BLaER1 (cell line): ENCODE results near the gene MASP1.

Experiments used
- H3K27ac ChIP-seq: shearing (Covaris generic); formaldehyde crosslinking; 2 replicates; pipeline ENCODE4 v1.8.1; 2022
- H3K27me3 ChIP-seq: shearing (Covaris generic); formaldehyde crosslinking; 2 replicates; pipeline ENCODE4 v1.8.1; 2022
- H3K36me3 ChIP-seq: shearing (Covaris generic); formaldehyde crosslinking; 2 replicates; pipeline ENCODE4 v1.8.1; 2022
- H3K4me1 ChIP-seq: shearing (Covaris generic); formaldehyde crosslinking; 2 replicates; pipeline ENCODE4 v1.8.1; 2022
- H3K4me2 ChIP-seq: shearing (Covaris generic); formaldehyde crosslinking; 2 replicates; pipeline ENCODE4 v1.8.1; 2022
- H3K4me3 ChIP-seq: shearing (Covaris generic); formaldehyde crosslinking; 2 replicates; pipeline ENCODE4 v1.8.1; 2022
- H3K9ac ChIP-seq: shearing (Covaris generic); formaldehyde crosslinking; 2 replicates; pipeline ENCODE4 v1.8.1; 2022
- H3K9me3 ChIP-seq: shearing (Covaris generic); formaldehyde crosslinking; 2 replicates; pipeline ENCODE4 v1.8.1; 2022
- H4K20me1 ChIP-seq: shearing (Covaris generic); formaldehyde crosslinking; 2 replicates; pipeline ENCODE4 v1.8.1; 2022
- Cebpa-rat ChIP-seq: shearing (Covaris generic); IDR thresholded peaks from 2 replicates; pipeline ENCODE4 v1.8.1; 2022

The MASP1 gene

GRCh38 chr3:187295316-187296034 is 3.9 kb upstream of the MASP1 start:
- H3K4me1 ChIP-seq: no peaks in the 10 kb centered on the region
- no peaks in the 10 kb centered on the region for H3K36me3 ChIP-seq
- no peak overlapping the region for H3K9ac ChIP-seq
- TF ChIP-seq Cebpa-rat: no peak
- H3K9me3 ChIP-seq: no peaks in the 10 kb centered on the region
- H3K4me3 ChIP-seq: no peak overlapping the region
- H3K4me2 ChIP-seq: no peak overlapping the region
- no peaks in the 10 kb centered on the region for H4K20me1 ChIP-seq
- no peaks in the 10 kb centered on the region for H3K27me3 ChIP-seq
- H3K27ac ChIP-seq: no peak overlapping the region

- no peak for TF ChIP-seq Cebpa-rat
- no peaks in the 10 kb centered on the region for H3K9me3 ChIP-seq
- no peaks in the 10 kb centered on the region for H3K36me3 ChIP-seq
- no peak overlapping the region for H3K4me3 ChIP-seq
- no peak overlapping the region for H3K4me2 ChIP-seq
- no peaks in the 10 kb centered on the region for H4K20me1 ChIP-seq
- no peak overlapping the region for H3K9ac ChIP-seq
- no peaks in the 10 kb centered on the region for H3K4me1 ChIP-seq
- H3K27me3 ChIP-seq: no peaks in the 10 kb centered on the region
- no peak overlapping the region for H3K27ac ChIP-seq
These were observed 2.2 kb upstream of the MASP1 start for GRCh38 chr3:187293516-187294430.

GRCh38 chr3:187292631-187293515 is 1.3 kb upstream of the MASP1 start:
- no peaks in the 10 kb centered on the region for H3K9me3 ChIP-seq
- TF ChIP-seq Cebpa-rat: no peak
- no peaks in the 10 kb centered on the region for H3K27me3 ChIP-seq
- H3K4me3 ChIP-seq: no peak overlapping the region
- no peaks in the 10 kb centered on the region for H4K20me1 ChIP-seq
- no peak overlapping the region for H3K27ac ChIP-seq
- H3K36me3 ChIP-seq: no peaks in the 10 kb centered on the region
- H3K9ac ChIP-seq: no peak overlapping the region
- no peak overlapping the region for H3K4me2 ChIP-seq
- no peaks in the 10 kb centered on the region for H3K4me1 ChIP-seq

GRCh38 chr3:187292181-187292580 is 644 bp upstream of the MASP1 start:
- no peak overlapping the region for H3K4me2 ChIP-seq
- no peak for TF ChIP-seq Cebpa-rat
- H3K27me3 ChIP-seq: no peaks in the 10 kb centered on the region
- H4K20me1 ChIP-seq: no peaks in the 10 kb centered on the region
- H3K27ac ChIP-seq: no peak overlapping the region
- no peaks in the 10 kb centered on the region for H3K4me1 ChIP-seq
- H3K36me3 ChIP-seq: no peaks in the 10 kb centered on the region
- no peak overlapping the region for H3K9ac ChIP-seq
- H3K9me3 ChIP-seq: no peaks in the 10 kb centered on the region
- H3K4me3 ChIP-seq: no peak overlapping the region

GRCh38 chr3:187291001-187291511 is 481 bp downstream of the MASP1 start:
- no peaks in the 10 kb centered on the region for H3K9me3 ChIP-seq
- no peaks in the 10 kb centered on the region for H3K27me3 ChIP-seq
- no peak overlapping the region for H3K27ac ChIP-seq
- H3K4me1 ChIP-seq: no peaks in the 10 kb centered on the region
- no peak for TF ChIP-seq Cebpa-rat
- no peaks in the 10 kb centered on the region for H4K20me1 ChIP-seq
- no peak overlapping the region for H3K9ac ChIP-seq
- H3K4me3 ChIP-seq: no peak overlapping the region
- H3K4me2 ChIP-seq: no peak overlapping the region
- H3K36me3 ChIP-seq: no peaks in the 10 kb centered on the region

- H3K4me1 ChIP-seq: no peaks in the 10 kb centered on the region
- no peak for TF ChIP-seq Cebpa-rat
These were observed 1.0 kb downstream of the MASP1 start for GRCh38 chr3:187290503-187290902.

GRCh38 chr3:187288855-187289605 is 2.5 kb downstream of the MASP1 start:
- Histone ChIP-seq H3K27ac (no peak overlapping the region), H3K9me3 (no peaks in the 10 kb centered on the region), H3K36me3 (no peaks in the 10 kb centered on the region), H3K9ac (no peak overlapping the region), H3K4me3 (no peak overlapping the region), H4K20me1 (no peaks in the 10 kb centered on the region), H3K27me3 (no peaks in the 10 kb centered on the region), H3K4me2 (no peak overlapping the region), H3K4me1 (no peaks in the 10 kb centered on the region)
- TF ChIP-seq Cebpa-rat: no peak

More at GRCh38 chr3:187290503-187290902, 1.0 kb downstream of the MASP1 start:
- Histone ChIP-seq H3K4me2 (no peak overlapping the region), H3K9me3 (no peaks in the 10 kb centered on the region), H4K20me1 (no peaks in the 10 kb centered on the region), H3K36me3 (no peaks in the 10 kb centered on the region), H3K4me3 (no peak overlapping the region), H3K27ac (no peak overlapping the region), H3K9ac (no peak overlapping the region), H3K27me3 (no peaks in the 10 kb centered on the region)

GRCh38 chr3:187288131-187288854 is 3.2 kb downstream of the MASP1 start:
- no peak for TF ChIP-seq Cebpa-rat
- H3K4me2 ChIP-seq: no peak overlapping the region
- no peak overlapping the region for H3K4me3 ChIP-seq
- no peaks in the 10 kb centered on the region for H3K4me1 ChIP-seq
- no peak overlapping the region for H3K9ac ChIP-seq
- no peaks in the 10 kb centered on the region for H3K36me3 ChIP-seq
- no peaks in the 10 kb centered on the region for H3K27me3 ChIP-seq
- H4K20me1 ChIP-seq: no peaks in the 10 kb centered on the region
- H3K9me3 ChIP-seq: no peaks in the 10 kb centered on the region
- H3K27ac ChIP-seq: no peak overlapping the region
